HG02943 (cell line): ENCODE data around the gene PTPRN2.

Experiments used
- ATAC-seq: cut with Tn5 transposase; IDR thresholded peaks from one replicate; pipeline ENCODE4 v1.9.1; 2021; ENCODE audit warnings: mild to moderate bottlenecking, low read depth, moderate library complexity; ENCODE audit not compliant: unreplicated experiment

Gene PTPRN2

GRCh38 chr7:158581440-158582088 lies 6.1 kb downstream of the PTPRN2 start:
- ATAC-seq, result no peak

- no peak for ATAC-seq
Measured at GRCh38 chr7:158579662-158580646, 7.7 kb downstream of the PTPRN2 start.

DNA sequence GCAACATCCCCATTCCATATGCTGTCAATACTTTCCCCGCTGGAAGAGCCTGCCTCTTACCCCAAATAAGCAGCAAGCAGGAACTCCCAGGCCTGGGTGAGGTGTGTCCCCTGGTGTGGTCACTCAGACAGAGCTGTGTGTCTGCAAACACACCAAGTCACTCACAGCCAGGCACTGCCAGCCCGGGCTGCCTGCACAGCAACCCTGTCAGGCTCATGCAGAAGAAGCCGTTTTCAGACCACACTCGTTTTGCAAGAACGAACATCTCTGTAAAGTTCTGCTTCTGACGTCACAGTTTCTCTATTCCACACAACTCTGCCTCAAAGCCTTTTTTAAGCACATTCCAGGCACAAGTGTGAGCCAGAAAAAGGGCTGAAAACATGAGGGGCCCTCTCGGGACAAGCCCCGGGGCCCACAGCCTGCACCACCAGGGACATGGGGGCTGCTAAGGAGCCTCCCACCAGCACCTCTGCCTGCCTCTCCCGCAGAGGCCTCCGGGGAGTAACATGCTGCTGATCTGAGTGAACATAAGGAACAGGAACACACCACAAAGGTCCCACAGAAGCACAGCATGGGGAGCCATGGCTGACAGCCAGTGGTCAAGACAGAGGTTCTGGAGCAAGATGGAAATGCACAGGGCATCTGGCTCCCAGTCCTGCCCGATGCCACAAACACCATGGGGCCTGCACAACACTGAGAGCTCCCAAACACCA lies 11.4 kb downstream of the PTPRN2 start:
- no peak for ATAC-seq

GRCh38 chr7:158574308-158575036 lies 13.2 kb downstream of the PTPRN2 start:
- no peak for ATAC-seq

- ATAC-seq, result no peak
Measured at GRCh38 chr7:158573310-158573709, 14.3 kb downstream of the PTPRN2 start.

GRCh38 chr7:158572000-158572828 lies 15.4 kb downstream of the PTPRN2 start:
- ATAC-seq, result no peak

DNA sequence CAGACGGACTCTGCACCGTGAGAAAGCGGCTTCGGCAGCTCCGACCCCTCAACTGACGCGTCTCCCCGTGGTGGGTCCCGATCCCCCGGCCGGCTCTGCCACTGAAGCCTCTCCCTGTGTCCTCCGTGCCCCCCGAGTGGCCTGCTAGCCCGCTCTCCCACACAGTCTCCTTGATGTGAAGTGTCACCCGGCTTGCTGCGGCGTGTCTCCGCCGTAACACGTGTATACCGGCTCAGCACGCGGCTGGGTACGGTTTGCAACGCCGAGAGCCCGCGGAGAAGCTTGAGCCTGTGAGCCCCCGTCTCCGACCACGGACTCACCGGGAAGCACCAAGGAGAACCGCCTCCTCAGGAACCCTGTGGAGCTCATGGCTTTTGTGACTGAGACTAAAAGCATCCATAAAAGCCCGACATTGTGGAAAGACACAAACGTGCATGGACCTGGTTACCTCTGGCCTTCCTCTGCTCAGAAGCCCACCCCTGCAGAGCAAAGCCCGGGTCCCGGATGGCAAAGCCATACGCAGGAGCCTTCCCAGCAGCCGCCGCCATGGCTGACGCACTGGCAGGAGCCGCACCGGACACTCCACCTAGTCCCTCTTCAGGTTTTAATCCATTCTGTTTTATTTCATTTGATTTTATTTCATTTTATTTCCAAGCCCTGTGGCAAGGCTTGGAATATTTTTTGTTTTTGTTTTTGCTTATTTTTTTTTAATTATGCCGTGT lies 17.0 kb downstream of the PTPRN2 start:
- no peak for ATAC-seq

DNA sequence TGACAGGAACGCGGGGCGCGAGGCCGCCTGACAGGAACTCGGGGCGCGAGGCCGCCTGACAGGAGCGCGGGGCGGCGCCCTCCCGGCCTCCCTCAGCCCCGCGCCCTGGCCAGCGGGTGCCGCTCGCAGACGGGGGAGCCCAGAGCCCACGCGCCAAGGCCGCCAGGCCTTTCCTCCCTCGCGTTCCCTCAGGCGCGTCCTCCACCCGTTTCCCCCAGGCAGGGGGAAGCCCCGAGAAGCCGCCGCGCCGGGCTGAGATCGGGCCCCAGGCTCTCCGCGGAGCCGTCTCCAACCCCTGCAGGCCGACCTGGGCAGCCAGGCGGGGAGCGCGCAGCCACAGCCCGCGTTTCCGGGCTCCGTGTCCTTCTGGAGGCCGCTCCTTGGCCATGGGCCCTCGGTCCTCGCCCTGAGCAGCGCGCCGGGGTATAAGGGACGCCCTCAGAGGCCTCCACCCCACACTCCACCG lies 17.7 kb downstream of the PTPRN2 start:
- ATAC-seq, result no peak

- no peak for ATAC-seq
Measured at GRCh38 chr7:158568974-158569857, 18.4 kb downstream of the PTPRN2 start.

DNA sequence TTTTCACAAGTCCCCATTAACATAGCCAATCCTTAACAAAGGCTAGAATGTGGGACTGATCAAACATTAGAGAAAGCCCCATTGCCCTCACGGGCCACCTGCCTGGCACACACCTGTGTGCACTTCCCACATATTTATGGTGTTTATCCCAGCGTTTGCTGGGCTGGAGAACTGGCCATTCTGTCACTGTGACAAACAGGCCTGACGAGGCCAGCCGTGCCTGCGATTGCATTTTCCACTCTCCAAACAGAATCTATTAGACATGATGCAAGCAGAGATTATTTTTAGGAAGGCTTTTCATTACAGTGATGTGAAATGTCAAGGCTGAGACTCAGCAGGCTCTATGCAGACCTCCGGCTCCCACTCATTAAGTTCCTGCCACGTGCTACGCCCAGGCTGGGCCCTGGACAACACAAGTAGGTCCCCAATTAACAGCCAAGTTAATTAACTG lies 20.4 kb downstream of the PTPRN2 start:
- ATAC-seq, result no peak

GRCh38 chr7:158564663-158565035 lies 23.0 kb downstream of the PTPRN2 start:
- no peak for ATAC-seq

GRCh38 chr7:158563911-158564662 lies 23.5 kb downstream of the PTPRN2 start:
- no peak for ATAC-seq

DNA sequence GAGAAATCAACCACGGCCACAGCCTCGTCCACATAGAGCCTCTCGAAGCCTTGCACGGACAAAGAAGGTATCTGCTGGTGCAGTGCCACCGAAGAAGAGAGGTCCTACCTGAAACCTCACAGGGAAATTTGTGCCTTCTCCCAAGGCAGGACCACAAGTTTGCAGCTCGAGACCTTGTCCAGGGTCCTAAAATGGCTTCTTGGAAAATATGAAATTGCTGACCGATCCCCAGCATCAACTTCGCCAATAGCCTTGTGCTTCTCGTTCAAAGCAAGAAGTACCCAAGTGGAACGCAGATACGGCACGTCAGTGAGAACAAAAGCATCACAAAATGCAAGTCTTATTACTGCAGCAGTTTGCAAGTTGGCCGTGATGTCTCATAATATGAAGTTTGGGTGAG lies 24.6 kb downstream of the PTPRN2 start:
- ATAC-seq, result no peak

DNA sequence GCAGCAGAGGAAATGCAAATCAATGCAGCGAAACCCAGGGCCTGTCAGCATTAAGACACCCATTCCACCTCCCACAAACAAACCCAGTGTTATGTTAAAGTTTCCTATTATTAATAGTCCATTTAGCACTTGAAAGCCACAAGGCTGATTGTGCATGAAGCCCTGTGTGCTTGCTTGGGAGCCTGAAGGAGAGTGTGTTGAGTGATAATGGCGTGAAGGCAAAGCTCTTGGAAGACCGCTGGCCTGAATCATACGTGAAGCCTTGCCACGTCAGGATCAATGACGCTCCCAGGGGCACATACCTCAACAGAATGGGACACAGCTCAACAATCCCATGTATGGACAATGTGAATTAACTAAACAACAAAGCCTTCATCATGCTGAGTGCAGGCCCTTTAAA lies 25.1 kb downstream of the PTPRN2 start:
- no peak for ATAC-seq

DNA sequence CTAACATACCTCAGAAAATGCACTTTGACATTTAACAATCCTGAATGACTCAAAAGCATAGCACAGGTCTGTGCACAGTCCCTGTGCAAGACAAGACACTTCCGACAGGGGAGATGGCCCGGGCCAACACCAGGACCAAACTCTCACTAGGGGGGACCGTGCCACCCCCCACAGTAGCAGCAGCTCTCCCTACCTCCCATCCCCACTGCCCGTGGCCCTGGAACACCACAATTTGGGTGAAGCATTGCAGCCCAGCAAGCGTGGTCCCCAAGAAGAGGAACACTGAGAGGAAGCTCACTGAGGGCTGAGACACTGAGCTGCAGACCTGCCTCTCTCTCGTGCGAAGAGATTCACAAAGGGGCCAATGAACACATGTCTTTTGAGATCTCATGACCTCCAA lies 26.0 kb downstream of the PTPRN2 start:
- no peak for ATAC-seq

GRCh38 chr7:158560386-158560785 lies 27.2 kb downstream of the PTPRN2 start:
- no peak for ATAC-seq

DNA sequence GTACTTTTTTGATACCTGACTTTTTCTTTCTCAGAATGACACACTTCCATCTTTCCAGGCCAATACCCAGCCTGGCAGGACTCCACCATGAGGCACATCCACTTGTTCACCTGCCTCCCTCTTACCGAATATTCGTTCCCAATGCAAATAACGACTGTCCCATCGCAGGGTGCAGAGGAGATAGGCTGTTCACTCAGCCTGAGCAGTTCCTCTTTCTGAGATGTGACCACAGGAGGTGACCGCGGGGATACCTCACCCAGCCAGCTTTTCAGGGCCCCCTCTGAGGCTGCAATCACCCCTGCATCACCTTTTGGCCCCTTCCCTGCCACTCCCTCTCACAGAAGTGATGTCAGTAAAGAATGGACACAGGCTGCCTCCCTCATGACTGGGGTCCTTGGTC lies 28.3 kb downstream of the PTPRN2 start:
- ATAC-seq, result no peak
